ENCODE measurements around the gene FCSK.
A peak's percentile ranks its signal among the peaks of the same experiment; 100 is the strongest.

Gene FCSK

DNA sequence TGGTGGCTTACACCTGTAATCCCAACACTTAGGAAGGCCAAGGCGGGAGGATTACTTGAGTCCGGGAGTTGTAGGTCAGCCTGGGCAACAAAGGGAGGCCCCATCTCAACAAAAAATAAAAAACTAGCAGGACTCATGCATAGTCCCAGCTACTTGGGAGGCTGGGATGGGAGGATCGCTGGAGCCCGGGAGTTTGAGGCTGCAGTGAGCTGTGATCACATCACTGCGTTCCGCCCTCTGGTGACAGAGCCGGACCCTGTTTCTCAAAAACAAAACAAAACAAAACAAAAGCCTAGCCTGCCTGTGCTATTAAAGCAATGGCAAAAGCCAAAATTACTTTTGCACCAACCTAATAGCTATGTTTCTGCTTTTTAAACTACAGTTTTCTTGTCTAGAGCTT, 1.5 kb downstream of the FCSK start:
- no peak for DNase-seq (ENCODE audit: low read depth in 2 of 2)

DNA sequence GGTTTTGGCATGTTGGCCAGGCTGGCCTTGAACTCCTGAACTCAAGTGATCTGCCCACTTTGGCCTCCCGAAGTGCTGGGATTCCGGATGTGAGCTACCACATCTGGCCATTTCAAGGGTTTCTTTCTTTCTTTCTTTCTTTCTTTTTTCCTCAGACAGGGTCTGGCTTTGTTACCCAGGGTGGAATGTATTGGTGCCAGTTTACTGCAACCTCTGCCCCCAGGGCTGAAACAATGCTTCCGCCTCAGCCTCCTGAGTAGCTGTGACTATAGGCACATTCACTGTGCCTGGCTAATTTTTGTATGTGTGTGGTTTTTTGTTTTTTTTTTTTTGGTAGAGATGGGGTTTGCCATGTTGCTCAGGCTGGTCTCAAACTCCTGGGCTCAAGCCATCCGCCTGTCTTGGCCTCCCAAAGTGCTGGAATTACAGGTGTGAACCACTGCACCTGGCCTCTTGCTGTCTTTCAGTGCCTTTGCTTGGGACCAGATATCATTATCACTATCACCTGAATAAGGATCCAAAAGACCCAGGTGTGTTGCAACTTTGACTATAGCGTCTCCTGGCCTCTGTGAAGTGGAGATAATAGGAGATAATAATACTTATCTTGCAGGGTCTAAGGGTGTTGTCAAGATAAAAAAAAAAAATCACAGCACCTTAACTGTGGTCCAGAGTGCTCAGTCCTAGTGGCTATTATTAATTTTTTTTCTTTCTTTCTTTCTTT, 3.2 kb downstream of the FCSK start:
- DNase-seq (ENCODE audit: low read depth in 2 of 2) = no peak

GRCh38 chr16:70460737-70461261, 6.4 kb downstream of the FCSK start:
- DNase-seq (ENCODE audit: low read depth in 2 of 2) = no peak

DNA sequence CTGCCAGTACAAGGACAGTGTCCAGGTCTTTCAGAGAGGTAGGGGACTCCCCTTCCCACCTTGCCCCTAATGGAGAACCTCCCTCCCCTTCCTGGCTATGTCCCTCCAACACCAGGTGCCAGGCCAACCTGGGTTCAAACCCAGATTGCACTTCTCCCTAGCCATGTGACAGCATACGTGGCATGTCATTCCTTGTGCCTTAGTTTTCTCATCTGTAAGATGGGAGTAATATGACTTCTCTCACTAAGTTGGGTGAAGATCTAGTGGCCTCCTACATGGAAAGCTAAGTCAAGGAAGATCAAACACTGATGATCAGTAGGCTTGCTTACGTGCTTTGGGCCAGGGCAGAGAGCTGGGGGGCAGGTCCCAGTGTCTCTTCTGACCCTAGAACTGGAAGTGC, 8.8 kb downstream of the FCSK start:
- no peak for DNase-seq (ENCODE audit: low read depth in 2 of 2)

DNA sequence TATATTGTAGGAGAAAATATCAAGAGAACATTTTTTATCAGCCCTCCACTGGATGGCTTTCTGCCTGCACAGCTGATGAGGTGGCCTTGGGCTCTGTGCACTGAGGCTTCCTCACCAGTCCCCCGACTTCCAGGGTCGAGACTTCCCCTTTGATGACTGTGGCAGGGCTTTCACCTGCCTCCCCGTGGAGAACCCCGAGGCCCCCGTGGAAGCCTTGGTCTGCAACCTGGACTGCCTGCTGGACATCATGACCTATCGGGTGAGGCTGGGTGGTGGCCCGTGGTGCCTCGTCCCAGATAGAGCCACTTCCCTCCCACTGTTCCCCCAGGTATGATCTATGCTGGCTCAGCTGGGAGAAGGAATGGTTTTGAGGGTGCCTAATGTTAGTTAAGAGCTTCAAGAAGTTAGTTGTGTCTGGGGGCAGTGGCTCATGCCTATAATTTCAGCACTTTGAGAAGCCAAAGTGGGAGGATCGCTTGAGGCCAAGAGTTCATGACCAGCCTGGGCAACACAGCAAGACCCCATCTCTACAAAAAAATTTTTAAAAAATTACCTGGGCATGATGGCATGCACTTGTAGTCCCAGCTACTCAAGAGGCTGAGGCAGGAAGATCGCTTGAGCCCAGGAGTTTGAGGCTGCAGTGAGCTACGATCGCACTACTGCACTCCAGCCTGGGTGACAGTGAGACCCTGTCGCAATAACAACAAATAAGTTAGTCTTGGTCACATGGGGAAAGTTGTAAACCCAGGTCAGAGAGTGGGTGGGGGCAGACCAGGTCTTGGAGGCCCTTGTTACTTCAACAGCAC, 11.8 kb downstream of the FCSK start:
- DNase-seq (ENCODE audit: low read depth in 2 of 2) = no peak

DNA sequence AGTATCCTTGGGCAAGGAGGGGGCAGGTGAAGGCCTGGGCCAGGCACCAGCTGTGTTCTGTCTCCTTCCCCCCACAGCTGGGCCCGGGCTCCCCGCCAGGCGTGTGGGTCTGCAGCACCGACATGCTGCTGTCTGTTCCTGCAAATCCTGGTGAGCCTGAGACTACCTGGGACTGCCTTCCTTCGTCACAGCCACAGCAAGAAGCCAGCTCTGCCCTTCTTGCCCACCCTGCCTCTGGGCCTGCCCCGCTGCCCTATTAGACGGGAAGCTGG, 12.3 kb downstream of the FCSK start:
- DNase-seq (ENCODE audit: low read depth in 2 of 2) = no peak

DNA sequence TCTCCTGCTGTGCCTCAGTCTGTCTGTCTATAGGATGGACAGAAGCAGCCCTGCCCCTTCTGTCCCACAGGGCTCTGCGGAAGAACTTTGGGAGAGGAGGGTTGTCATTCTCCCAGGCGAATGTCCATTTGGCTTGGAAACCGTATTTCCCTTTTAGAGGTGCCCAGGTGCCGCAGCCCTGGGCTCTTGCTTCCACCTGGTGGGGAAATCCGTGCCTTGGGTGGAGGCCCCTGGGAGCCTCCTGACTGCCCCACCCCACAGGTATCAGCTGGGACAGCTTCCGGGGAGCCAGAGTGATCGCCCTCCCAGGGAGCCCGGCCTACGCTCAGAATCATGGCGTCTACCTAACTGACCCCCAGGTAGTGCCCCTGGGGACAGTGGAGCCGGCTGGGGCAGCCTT, 12.7 kb downstream of the FCSK start:
- no peak for DNase-seq (ENCODE audit: low read depth in 2 of 2)

DNA sequence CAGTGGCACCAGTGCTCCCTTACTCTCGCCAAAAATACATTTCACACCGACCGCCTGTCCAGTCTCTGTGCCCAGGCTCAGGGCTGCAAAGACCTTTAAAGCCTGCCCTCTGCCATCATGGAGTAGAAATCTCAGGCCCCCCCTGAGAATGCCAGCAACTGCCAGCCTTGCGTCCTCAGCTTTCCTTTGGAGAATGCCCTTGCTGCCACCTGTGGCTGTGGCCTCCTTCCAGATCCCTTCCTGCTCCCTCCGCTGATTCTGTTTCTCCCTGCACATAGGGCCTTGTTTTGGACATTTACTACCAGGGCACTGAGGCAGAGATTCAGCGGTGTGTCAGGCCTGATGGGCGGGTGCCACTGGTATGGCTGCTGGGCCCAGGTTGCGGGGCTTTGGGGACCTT, 13.2 kb downstream of the FCSK start:
- no peak for DNase-seq (ENCODE audit: low read depth in 2 of 2)

DNA sequence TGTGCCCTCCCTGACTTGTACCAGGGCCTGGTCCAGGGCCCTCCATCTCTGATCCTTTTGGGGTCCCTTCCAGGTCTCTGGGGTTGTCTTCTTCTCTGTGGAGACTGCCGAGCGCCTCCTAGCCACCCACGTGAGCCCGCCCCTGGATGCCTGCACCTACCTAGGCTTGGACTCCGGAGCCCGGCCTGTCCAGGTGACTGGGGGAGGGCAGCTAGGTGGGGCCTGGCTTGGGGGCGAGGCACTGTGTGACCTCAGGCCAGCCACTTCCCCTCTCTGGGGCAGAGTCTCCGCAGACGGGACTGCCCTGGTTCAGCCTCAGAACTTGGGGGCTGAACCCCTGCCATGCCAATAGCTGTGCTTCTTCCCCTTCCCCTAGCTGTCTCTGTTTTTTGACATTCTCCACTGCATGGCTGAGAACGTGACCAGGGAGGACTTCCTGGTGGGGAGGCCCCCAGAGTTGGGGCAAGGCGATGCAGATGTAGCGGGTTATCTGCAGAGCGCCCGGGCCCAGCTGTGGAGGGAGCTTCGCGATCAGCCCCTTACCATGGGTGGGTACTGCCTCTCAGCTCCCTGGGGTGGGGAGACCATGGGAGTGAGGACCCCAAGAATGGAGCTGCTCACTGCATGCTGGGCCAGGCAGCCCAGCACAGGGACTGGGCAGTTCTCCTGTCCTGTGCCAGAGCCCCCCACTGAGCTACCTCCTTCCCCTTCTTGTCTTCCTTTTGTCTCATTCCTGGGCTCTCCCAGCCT, 14.6 kb downstream of the FCSK start:
- DNase-seq (ENCODE audit: low read depth in 2 of 2) = no peak

- DNase-seq (ENCODE audit: low read depth in 2 of 2) = no peak
Observed at GRCh38 chr16:70470141-70470926, 15.9 kb downstream of the FCSK start.

DNA sequence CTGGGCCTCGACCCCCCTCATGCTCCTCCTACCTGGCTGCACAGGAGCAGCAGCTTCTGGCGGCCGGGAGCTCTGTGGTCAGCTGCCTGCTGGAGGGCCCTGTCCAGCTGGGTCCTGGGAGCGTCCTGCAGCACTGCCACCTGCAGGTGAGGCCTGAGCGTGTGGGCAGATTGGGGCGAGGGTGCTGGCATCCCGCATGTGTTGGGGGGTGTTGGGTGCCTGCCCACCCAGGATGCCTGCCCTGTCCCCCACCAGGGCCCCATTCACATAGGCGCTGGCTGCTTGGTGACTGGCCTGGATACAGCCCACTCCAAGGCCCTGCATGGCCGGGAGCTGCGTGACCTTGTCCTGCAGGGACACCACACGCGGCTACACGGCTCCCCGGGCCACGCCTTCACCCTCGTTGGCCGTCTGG, 16.5 kb downstream of the FCSK start:
- DNase-seq (ENCODE audit: low read depth in 2 of 2) = no peak

DNA sequence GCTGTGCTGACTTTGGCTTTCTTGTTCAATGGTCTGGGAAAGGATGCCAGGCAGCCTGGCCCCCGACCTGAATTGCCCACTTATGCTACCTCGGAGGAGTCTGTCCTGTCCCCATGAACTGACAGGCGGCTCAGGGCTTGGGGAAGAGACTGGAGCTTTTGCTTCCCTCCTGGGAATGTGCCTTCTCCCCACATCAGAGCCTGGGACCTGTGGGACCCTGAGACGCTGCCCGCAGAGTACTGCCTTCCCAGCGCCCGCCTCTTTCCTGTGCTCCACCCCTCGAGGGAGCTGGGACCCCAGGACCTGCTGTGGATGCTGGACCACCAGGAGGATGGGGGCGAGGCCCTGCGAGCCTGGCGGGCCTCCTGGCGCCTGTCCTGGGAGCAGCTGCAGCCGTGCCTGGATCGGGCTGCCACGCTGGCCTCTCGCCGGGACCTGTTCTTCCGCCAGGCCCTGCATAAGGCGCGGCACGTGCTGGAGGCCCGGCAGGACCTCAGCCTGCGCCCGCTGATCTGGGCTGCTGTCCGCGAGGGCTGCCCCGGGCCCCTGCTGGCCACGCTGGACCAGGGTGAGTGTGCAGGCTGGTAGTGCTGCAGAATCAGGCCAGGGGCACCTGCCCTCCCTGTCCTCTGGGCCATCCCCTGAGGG, 18.5 kb downstream of the FCSK start:
- DNase-seq (ENCODE audit: low read depth in 2 of 2) = no peak

- DNase-seq (ENCODE audit: low read depth in 2 of 2) = no peak
Observed at GRCh38 chr16:70473446-70474319, 19.3 kb downstream of the FCSK start.

- no peak for DNase-seq (ENCODE audit: low read depth in 2 of 2)
Observed at GRCh38 chr16:70474320-70475053, 20.1 kb downstream of the FCSK start.

DNA sequence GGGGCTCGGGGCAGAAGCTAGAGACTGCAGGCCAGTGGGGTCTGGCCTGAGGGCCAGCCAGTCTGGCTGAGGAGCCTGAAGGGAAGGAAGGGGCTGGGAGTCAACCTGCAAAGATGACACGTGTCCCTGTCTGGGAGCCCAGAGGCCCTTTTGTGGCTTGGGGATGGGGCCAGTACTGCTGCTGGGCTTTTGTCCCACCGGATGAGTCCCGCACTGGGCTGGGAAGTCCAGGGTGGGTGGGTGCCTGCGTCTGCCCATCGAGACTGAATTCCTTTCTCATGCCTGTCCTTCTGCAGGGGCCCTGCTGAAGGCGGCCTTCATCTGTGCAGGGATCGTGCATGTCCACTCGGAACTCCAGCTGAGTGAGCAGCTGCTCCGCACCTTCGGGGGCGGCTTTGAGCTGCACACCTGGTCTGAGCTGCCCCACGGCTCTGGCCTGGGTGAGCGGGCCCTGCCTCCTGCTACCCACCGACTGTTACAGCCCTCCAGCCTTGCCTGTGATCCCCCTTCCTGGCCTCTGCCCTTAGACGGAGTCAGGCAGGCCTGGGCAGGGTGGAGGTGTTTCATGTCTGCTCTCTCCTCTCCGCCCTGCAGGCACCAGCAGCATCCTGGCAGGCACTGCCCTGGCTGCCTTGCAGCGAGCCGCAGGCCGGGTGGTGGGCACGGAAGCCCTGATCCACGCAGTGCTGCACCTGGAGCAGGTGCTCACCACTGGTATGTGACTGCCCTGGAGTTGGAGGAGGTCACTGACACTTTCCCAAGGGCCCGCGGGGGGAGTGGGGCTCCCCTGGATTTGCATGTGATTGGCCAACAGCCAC, 20.9 kb downstream of the FCSK start:
- no peak for DNase-seq (ENCODE audit: low read depth in 2 of 2)

DNA sequence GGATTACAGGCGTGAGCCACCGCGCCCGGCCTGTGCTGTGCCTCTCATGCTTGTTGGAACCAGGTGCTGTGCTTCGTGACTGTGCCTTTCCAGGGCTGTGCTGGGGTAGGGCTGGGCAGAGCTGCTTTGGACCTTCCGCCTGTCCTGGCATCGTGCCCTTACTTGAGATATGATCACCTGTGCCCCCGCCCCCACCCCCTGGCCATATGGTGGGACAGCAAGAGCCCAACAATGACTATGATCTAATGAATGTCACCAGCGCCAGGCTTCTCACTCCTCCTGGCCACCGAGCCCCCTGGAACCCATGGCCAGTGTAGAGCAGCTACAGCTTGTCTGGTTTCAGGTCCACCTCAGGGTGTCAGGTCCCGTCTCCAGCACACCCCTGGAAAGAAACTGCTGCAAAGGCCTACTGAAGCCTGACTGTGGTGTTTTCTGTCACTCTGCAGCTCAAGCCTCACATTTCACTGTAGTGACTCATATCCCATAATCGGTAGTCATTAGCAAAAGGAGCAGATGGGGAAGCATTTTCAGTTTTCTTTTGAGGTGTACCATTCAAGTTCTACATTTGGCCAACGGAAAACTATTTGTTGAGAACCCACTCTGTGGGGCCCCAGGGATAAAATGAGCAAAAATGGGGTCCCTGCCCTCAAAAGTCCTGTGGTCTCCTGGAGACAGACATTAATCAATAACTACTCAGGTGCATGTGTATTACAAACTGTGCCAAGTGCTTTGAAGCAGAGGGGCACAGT, 22.1 kb downstream of the FCSK start:
- DNase-seq (ENCODE audit: low read depth in 2 of 2) = peak; percentile 28 to 38

DNA sequence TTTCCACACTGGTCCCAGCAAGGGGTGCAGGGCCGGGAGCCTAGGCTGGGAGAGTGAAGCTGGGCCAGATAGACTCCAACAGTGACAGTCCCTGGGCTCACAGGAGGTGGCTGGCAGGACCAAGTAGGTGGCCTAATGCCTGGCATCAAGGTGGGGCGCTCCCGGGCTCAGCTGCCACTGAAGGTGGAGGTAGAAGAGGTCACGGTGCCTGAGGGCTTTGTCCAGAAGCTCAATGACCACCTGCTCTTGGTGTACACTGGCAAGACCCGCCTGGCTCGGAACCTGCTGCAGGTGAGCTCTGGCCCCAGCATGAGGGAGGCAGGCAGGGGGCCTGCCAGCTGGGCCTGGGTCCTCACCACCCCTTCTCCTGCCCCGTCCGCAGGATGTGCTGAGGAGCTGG, 23.8 kb downstream of the FCSK start:
- DNase-seq (ENCODE audit: low read depth in 2 of 2) = no peak

DNA sequence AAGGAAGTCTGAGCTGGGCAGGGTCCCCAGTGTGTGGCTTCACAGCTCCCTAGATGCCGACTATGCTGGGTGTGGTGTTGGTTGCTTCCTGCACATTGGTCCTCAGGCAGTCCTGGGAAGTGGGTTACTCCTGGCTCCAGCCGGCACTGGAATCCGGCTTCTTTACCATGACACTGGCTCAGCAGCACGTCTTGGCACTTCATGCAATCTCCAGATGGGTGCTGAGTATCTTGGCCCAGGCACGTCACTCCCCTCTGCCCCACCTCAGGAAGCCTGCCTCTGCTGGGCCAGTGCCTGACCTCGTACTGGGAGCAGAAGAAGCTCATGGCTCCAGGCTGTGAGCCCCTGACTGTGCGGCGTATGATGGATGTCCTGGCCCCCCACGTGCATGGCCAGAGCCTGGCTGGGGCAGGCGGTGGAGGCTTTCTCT, 24.5 kb downstream of the FCSK start:
- no peak for DNase-seq (ENCODE audit: low read depth in 2 of 2)
